LNCAP (cell line): ENCODE data around the gene H19.

Experiments used
- CTCF ChIP-seq: fragments of 450-650 bp; IDR thresholded peaks from 2 replicates; pipeline ENCODE4 v1.5.1; 2017; ENCODE audit warnings: mild to moderate bottlenecking

Gene H19

GRCh38 chr11:1953489-1954266 lies 44.0 kb downstream of the H19 start:
- no peak for TF ChIP-seq CTCF

GRCh38 chr11:1952806-1953482 lies 44.7 kb downstream of the H19 start:
- no peak for TF ChIP-seq CTCF

GRCh38 chr11:1949922-1950321 lies 47.7 kb downstream of the H19 start:
- TF ChIP-seq CTCF, result no peak

- no peak for TF ChIP-seq CTCF
These were observed 48.3 kb downstream of the H19 start for GRCh38 chr11:1949302-1949701.

- TF ChIP-seq CTCF, result no peak
These were observed 49.3 kb downstream of the H19 start for GRCh38 chr11:1948389-1948788.

GRCh38 chr11:1947592-1948237 lies 49.9 kb downstream of the H19 start:
- TF ChIP-seq CTCF, result no peak

- no peak for TF ChIP-seq CTCF
These were observed 50.7 kb downstream of the H19 start, which contains the start of gene MRPL23 for GRCh38 chr11:1946812-1947484. MRPL23 (plus strand) TSS chr11:1947332; CDS start chr11:1947363, 31 bp downstream.
